Measurements from ENCODE around the gene ADAMTS3.

The ADAMTS3 gene

DNA sequence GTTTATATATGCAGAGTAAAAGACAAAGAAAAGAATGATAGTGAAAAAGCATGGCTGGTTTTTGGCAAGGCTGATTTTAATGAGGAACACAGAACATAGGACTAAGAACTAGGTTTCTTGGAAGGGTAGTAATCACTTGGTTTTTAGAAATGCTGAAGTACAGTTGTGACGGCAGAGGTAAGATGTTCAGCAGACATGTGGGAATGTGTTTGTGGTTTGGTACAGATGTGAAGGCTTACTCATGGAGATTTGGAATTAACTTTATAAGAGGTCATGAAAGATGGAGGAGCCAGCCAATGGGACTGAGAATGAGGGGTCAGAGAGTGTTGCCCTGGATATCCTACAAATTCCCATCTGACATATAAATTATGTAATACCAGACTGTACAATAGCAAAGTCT lies 293.6 kb downstream of the ADAMTS3 start:
- no peak for DNase-seq

DNA sequence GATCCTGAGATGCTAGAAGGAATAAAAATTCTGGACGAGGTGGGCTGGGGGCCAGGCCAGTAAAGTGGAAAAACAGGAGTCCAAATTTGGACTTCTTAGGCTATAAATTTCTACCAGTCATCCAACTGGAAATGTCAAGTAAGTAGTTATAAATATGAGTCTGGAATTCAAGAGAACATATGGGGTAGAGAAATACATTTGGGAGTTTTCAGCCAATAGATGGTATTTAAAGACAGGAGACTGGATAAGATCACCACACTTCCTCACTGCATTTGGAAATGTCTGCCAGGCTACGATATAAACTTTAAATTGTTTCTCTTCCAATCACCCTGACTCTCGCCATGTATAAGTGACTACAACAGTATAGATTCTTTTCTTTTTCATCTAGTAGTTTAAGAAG lies 294.8 kb downstream of the ADAMTS3 start:
- no peak for DNase-seq

DNA sequence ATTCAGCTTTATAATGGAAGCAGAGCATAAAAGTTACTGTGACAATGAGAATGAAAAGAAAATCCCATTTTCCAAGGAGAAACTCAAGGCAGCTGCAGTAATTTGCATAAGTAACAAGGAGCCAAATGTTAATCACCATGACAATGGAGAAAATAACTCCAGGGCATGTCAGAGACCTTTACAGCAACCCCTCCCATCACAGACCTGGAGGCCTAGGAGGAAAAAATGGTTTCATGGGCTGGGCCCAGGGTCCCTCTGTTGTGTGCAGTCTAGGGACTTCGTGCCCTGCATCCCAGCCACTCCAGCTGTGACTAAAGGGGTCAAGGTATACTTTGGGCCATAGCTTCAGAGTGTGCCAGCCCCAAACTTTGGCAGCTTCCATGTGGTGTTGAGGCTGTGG lies 313.8 kb downstream of the ADAMTS3 start:
- no peak for DNase-seq

DNA sequence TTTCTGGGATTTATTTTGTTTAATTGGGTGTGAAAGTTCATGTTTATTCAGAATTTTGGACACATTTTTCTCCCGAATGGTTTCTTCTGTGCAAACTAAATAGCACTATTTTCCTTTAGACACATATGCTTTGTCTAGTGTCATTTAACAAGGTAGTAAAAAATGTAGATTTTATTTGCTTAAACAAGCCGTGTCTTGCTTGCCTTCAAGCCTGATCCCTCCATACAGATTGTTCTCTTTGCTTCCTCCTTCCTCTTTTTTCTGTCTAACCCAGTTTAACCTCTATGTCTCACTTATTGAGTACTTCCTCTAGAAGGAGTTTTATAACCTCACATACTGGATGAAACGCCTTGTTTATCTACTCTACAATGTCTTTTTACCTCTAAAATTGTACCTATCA lies 325.4 kb downstream of the ADAMTS3 start:
- no peak for DNase-seq

DNA sequence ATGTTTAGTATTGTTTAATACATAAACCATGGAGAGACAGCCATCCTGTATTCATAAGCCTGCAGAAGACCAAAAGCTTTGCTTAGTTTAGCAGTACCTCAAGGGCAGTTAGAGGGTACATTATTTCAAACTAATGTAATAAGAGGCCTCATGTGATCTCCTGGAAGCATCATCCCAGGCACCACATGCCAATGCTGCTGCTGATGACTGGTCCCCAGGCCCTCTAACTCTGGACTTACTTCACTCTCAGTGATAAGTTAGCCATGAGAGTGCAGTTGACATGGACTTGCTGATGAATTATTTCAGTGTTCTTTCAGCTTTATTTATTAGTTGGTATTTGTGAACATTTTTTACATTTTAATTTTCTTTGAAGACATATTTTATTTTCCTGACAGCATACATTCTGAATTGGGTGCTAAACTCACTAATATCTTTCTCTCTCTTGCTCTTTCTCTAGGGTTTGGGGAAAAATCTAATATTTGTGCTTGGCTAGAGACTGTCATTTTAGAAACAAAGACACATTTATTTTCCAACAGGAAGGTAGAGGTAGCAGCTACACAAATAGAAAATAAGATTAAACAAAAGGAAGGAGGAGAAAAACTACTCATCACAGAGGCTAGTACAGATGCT lies 329.4 kb downstream of the ADAMTS3 start:
- no peak for DNase-seq

All from NCI-H1417 treated with DMSO at 0.1 percent for 48 hours (cell line).